ENCODE data around the gene MOB2. TPM values are rescaled to one million over a fixed set of nuclear protein-coding genes. Genes with fewer than 3 reads are reported as not detected.

MOB2 gene
- total RNA-seq, 1 donor from 2014 or later: 50.4 TPM

- Histone ChIP-seq H3K27ac (no peak overlapping the region), H3K9me3 (no peaks in the 10 kb centered on the region), H3K36me3 (no peaks in the 10 kb centered on the region), H3K4me3 (no peak overlapping the region), H3K4me1 (no peaks in the 10 kb centered on the region), H3K27me3 (ENCODE audit: low read depth) (peaks cover 39% of the 10 kb centered on the region)
- TF ChIP-seq, protein P1, sequence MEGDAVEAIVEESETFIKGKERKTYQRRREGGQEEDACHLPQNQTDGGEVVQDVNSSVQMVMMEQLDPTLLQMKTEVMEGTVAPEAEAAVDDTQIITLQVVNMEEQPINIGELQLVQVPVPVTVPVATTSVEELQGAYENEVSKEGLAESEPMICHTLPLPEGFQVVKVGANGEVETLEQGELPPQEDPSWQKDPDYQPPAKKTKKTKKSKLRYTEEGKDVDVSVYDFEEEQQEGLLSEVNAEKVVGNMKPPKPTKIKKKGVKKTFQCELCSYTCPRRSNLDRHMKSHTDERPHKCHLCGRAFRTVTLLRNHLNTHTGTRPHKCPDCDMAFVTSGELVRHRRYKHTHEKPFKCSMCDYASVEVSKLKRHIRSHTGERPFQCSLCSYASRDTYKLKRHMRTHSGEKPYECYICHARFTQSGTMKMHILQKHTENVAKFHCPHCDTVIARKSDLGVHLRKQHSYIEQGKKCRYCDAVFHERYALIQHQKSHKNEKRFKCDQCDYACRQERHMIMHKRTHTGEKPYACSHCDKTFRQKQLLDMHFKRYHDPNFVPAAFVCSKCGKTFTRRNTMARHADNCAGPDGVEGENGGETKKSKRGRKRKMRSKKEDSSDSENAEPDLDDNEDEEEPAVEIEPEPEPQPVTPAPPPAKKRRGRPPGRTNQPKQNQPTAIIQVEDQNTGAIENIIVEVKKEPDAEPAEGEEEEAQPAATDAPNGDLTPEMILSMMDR (IDR thresholded peaks at IDR 0.05): no peak
- ATAC-seq: no peak
- no peak for DNase-seq
- intact Hi-C loops (cut with DNase I): no loop called here
Measured at GRCh38 chr11:1442163-1442562, 44.4 kb downstream of the MOB2 start.

- DNase-seq (no peak), ATAC-seq (no peak)
- H3K27ac ChIP-seq: no peak overlapping the region
- no peaks in the 10 kb centered on the region for H3K9me3 ChIP-seq
- H3K27me3 ChIP-seq (ENCODE audit: low read depth): peaks cover 46% of the 10 kb centered on the region
- no peaks in the 10 kb centered on the region for H3K4me1 ChIP-seq
- no peak overlapping the region for H3K4me3 ChIP-seq
- intact Hi-C loops (cut with DNase I): no loop called here
- H3K36me3 ChIP-seq: no peaks in the 10 kb centered on the region
- TF ChIP-seq, protein P1 (IDR thresholded peaks at IDR 0.05): no peak
Measured at GRCh38 chr11:1440496-1440895, 46.1 kb downstream of the MOB2 start.

DNA sequence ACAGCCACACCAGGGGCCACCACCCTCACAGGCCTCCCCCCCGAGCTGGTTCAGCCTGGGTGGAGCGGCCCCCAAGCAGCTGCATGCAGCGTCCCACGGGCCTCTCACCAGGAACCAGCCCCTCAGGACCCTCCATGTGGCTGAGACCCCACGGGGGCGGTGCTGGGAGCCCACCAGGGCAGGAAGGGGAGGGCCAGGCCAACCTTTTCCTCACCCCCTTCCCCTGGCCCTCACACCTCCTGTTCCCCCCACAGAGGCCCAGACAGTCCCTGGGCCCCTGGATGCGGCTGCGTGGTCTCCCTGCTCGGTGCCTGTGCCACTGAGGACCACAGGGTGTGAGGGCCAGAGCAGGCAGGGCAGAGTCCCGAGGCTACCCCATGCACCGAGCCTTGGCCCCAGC is 46.5 kb downstream of the MOB2 start:
- H3K9me3 ChIP-seq: no peaks in the 10 kb centered on the region
- H3K36me3 ChIP-seq: no peaks in the 10 kb centered on the region
- ATAC-seq (no peak), DNase-seq (no peak)
- H3K27ac ChIP-seq: no peak overlapping the region
- TF ChIP-seq, protein P1 (IDR thresholded peaks at IDR 0.05): no peak
- intact Hi-C loops (cut with DNase I): no loop called here
- no peaks in the 10 kb centered on the region for H3K4me1 ChIP-seq
- peaks cover 46% of the 10 kb centered on the region for H3K27me3 ChIP-seq (ENCODE audit: low read depth)
- no peak overlapping the region for H3K4me3 ChIP-seq

- Histone ChIP-seq H3K36me3 (no peaks in the 10 kb centered on the region), H3K27ac (no peak overlapping the region), H3K4me3 (no peak overlapping the region), H3K4me1 (no peaks in the 10 kb centered on the region), H3K9me3 (no peaks in the 10 kb centered on the region), H3K27me3 (ENCODE audit: low read depth) (peaks cover 50% of the 10 kb centered on the region)
- no peak for DNase-seq
- ATAC-seq: no peak
- TF ChIP-seq, protein P1 (IDR thresholded peaks at IDR 0.05): no peak
- intact Hi-C loops (cut with DNase I): no loop called here
Measured at GRCh38 chr11:1439341-1439740, 47.2 kb downstream of the MOB2 start.

GRCh38 chr11:1438967-1439330 is 47.6 kb downstream of the MOB2 start:
- ATAC-seq (no peak), DNase-seq (no peak)
- H3K27ac ChIP-seq: no peak overlapping the region
- no peak overlapping the region for H3K4me3 ChIP-seq
- H3K36me3 ChIP-seq: no peaks in the 10 kb centered on the region
- no peaks in the 10 kb centered on the region for H3K9me3 ChIP-seq
- H3K4me1 ChIP-seq: no peaks in the 10 kb centered on the region
- intact Hi-C loops (cut with DNase I): no loop called here
- H3K27me3 ChIP-seq (ENCODE audit: low read depth): peaks cover 50% of the 10 kb centered on the region
- TF ChIP-seq, protein P1 (IDR thresholded peaks at IDR 0.05): no peak

Measured in lower lobe of right lung (tissue), 2 donors.